HCT116 (cell line): ENCODE results near the gene PLD1. TPM values are rescaled to one million over a fixed set of nuclear protein-coding genes. Genes with fewer than 3 reads are reported as not detected.

Experiments used
- ATAC-seq: fragments of 200-7000 bp; cut with Tn5 transposase; 2 replicates; pipeline ENCODE4 v1.9.1; 2020; ENCODE audit warnings: mild to moderate bottlenecking, moderate library complexity
- BruUV-seq: library from RNA; stranded (reverse); fragments of 400-500 nt; replicated peaks from 2 replicates; lab custom pipeline; 2021; lab: Mats Ljungman, UMichigan
- CTCF ChIA-PET: fragments of 300-600 bp; sonication (Branson Sonifier 250); formaldehyde crosslinking; loops from one replicate; lab custom pipeline; 2021; ENCODE audit warnings: antibody characterized with exemption; lab: Charles Lee
- POLR2A ChIA-PET: fragments of 300-600, 350-600 bp; sonication (Branson Sonifier 250); formaldehyde crosslinking; loops from one replicate; lab custom pipeline; 2021; ENCODE audit warnings: antibody characterized with exemption; lab: Charles Lee
- RAD21 ChIA-PET, 2 experiments: fragments of 300-600 bp; sonication (Branson Sonifier 250); formaldehyde crosslinking; loops; one replicate each; lab custom pipeline; 2023; ENCODE audit warnings: low total read pairs in 2 of 2; ENCODE audit not compliant: uncharacterized antibody in 2 of 2, unreplicated experiment in 2 of 2, low non-redundant PET in 1 of 2; lab: Charles Lee
- DNase-seq: peaks from one replicate; pipeline ENCODE4 v3.0.0-alpha.2; 2010; ENCODE audit warnings: low read depth, low spot score
- H2AFZ ChIP-seq: fragments of 200-600 bp; shearing (Covaris generic), sonication (generic); 2 replicates; pipeline ENCODE4 v1.6.1; 2017; ENCODE audit warnings: low read depth, mixed run types, mixed read lengths, antibody characterized with exemption, low read length; ENCODE audit not compliant: poor library complexity, severe bottlenecking
- H3K27ac ChIP-seq: 2 replicates; pipeline ENCODE4 v1.5.1; 2012; ENCODE audit warnings: low read depth, low read length
- H3K27me3 ChIP-seq: fragments of 200-600 bp; sonication (generic); 2 replicates; pipeline ENCODE4 v1.6.1; 2016; ENCODE audit warnings: mixed run types, low read length, mixed read lengths; ENCODE audit not compliant: insufficient read depth
- H3K36me3 ChIP-seq, 2 experiments: fragments of 200-500 bp in 1 of 2; fragments of 200-600 bp in 1 of 2; sonication (Bioruptor generic) in 1 of 2; sonication (generic) in 1 of 2; 2 replicates each; pipeline versions ENCODE4 v1.5.1 to v1.6.1; 2014 to 2016; ENCODE audit warnings: low read length in 2 of 2, inconsistent platforms in 1 of 2, mixed read lengths in 1 of 2, mixed run types in 1 of 2; ENCODE audit not compliant: insufficient read depth in 2 of 2, control insufficient read depth in 1 of 2
- H3K4me1 ChIP-seq, 2 experiments: fragments of 200-600 bp in 1 of 2; sonication (generic) in 1 of 2; 2 replicates each; pipeline versions ENCODE4 v1.5.1 to v1.6.1; 2012 to 2017; ENCODE audit warnings: low read length in 2 of 2, inconsistent platforms in 1 of 2, mild to moderate bottlenecking in 1 of 2, mixed read lengths in 1 of 2, mixed run types in 1 of 2, moderate library complexity in 1 of 2; ENCODE audit not compliant: insufficient read depth in 2 of 2, control insufficient read depth in 1 of 2
- H3K4me2 ChIP-seq: fragments of 200-600 bp; sonication (generic); 2 replicates; pipeline ENCODE4 v1.6.1; 2017; ENCODE audit warnings: mixed run types, low read length, mixed read lengths
- H3K4me3 ChIP-seq, 2 experiments: fragments of 200-600 bp in 1 of 2; sonication (generic) in 1 of 2; replicated peaks in 1 of 2; 2 replicates each; pipeline ENCODE4 v1.5.1; 2011 to 2016; ENCODE audit warnings: low read length in 2 of 2, control low read depth in 1 of 2, low read depth in 1 of 2, mild to moderate bottlenecking in 1 of 2, mixed read lengths in 1 of 2, mixed run types in 1 of 2
- H3K79me2 ChIP-seq: fragments of 200-600 bp; sonication (generic); 2 replicates; pipeline ENCODE4 v1.6.1; 2017; ENCODE audit warnings: mild to moderate bottlenecking, mixed run types, low read length, moderate library complexity, mixed read lengths; ENCODE audit not compliant: insufficient read depth
- H3K9ac ChIP-seq: fragments of 200-600 bp; sonication (generic); 2 replicates; pipeline ENCODE4 v1.6.1; 2016; ENCODE audit warnings: low read length, mixed read lengths
- H3K9me2 ChIP-seq: fragments of 200-600 bp; sonication (generic), shearing (Covaris generic); 2 replicates; pipeline ENCODE4 v1.6.1; 2017; ENCODE audit warnings: mixed run types, mild to moderate bottlenecking, moderate library complexity; ENCODE audit not compliant: insufficient read depth
- H3K9me3 ChIP-seq, 2 experiments: fragments of 200-500 bp in 1 of 2; fragments of 200-600 bp in 1 of 2; sonication (Bioruptor generic) in 1 of 2; sonication (generic) in 1 of 2; 2 replicates each; pipeline ENCODE4 v1.6.1; 2014 to 2017; ENCODE audit warnings: low read length in 2 of 2, mixed read lengths in 2 of 2, inconsistent platforms in 1 of 2, low read depth in 1 of 2, mild to moderate bottlenecking in 1 of 2, mixed run types in 1 of 2, moderate library complexity in 1 of 2; ENCODE audit not compliant: control insufficient read depth in 1 of 2, insufficient read depth in 1 of 2
- H4K20me1 ChIP-seq: fragments of 200-600 bp; sonication (generic), shearing (Covaris generic); 2 replicates; pipeline ENCODE4 v1.6.1; 2017; ENCODE audit warnings: mixed run types, mild to moderate bottlenecking, moderate library complexity; ENCODE audit not compliant: insufficient read depth
- CEBPB ChIP-seq: IDR thresholded peaks from 2 replicates; pipeline ENCODE4 v1.6.1; 2012; ENCODE audit warnings: low read depth
- EZH2 ChIP-seq: fragments of 200-600 bp; sonication (generic); IDR thresholded peaks from 2 replicates; pipeline ENCODE4 v1.6.1; 2017; ENCODE audit warnings: antibody characterized with exemption, mixed run types
- RAD21 ChIP-seq: IDR thresholded peaks from 2 replicates; pipeline ENCODE4 v1.6.1; 2012; ENCODE audit warnings: low read depth, mild to moderate bottlenecking
- TCF7L2 ChIP-seq: IDR thresholded peaks from 2 replicates; pipeline ENCODE4 v1.7.0; 2011; ENCODE audit warnings: borderline replicate concordance, inconsistent platforms; ENCODE audit not compliant: insufficient read depth, insufficient read length; ENCODE audit errors: extremely low read depth
- intact Hi-C: fragments of 100-400 bp; cut with micrococcal nuclease; formaldehyde crosslinking; loops from 2 replicates; pipeline ENCODE4 v1.10.0; 2022
- total RNA-seq: library from RNA; stranded (reverse); gene quantifications from one replicate; pipeline ENCODE4 v1.2.1, GENCODE V29; 2021; ENCODE audit not compliant: unreplicated experiment
- TF ChIP-seq, protein P1 (sequence below), 3 experiments: fragments of 200-600 bp in 1 of 3; sonication (generic) in 1 of 3; IDR thresholded peaks in 2 of 3; conservative IDR thresholded peaks in 1 of 3; 2 replicates each; pipeline ENCODE4 v1.5.1; 2012 to 2017; ENCODE audit warnings: low read depth in 2 of 3, low read length in 2 of 3, antibody characterized with exemption in 1 of 3, borderline replicate concordance in 1 of 3, control low read depth in 1 of 3, mild to moderate bottlenecking in 1 of 3, mixed read lengths in 1 of 3, mixed run types in 1 of 3, moderate library complexity in 1 of 3; ENCODE audit not compliant: insufficient read depth in 1 of 3

The PLD1 gene
- total RNA-seq, 1 experiment from 2014 or later: 8.4 TPM

DNA sequence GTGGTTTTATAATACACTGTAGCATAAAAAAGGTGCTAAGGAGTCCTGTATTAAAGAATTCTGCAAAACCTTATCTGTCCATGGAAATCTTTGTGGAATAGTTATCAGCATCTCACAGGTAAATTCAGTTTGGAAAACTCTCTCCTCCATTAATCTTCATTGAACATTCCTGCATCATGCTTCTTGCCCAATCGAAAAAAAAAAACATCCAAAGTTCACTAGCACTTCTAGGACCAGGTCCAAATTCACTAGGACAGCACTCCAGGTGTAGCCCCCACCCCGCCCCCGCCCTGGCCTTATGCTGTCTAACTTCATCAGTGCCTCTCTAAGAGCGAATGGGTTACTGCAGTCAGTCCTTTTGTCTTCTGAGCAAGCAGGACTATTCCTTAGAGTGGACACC, 138.6 kb downstream of the PLD1 start:
- CTCF ChIA-PET: no interaction called here
- RAD21 ChIA-PET: no interaction called here
- POLR2A ChIA-PET: no interaction called here

DNA sequence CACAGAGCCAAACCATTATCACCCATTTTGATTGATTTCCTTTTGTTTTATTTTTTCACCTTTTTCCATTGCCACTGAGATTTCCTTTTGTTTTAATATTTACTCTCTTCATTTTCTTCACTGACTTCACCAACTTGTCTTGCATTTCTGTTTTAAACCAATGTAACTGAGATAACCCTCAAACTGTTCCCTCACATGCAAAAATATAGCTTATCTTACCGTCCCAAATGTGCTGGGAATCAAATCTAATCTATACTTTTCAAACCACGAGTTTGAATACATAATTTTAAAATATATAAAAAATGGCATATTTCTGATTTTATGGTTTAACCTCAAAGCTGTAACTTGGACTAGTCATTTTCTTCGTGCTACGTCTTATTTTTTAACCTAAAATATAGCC, 143.8 kb downstream of the PLD1 start:
- ChIA-PET CTCF (no interaction called here), RAD21 (no interaction called here), POLR2A (no interaction called here)
- no peaks in the 10 kb centered on the region for H3K79me2 ChIP-seq
- no peaks in the 10 kb centered on the region for H4K20me1 ChIP-seq
- DNase-seq: no peak
- H3K9me3 ChIP-seq: no peaks in the 10 kb centered on the region
- no peak overlapping the region for H3K9ac ChIP-seq
- H3K9me2 ChIP-seq: no peaks in the 10 kb centered on the region
- H3K36me3 ChIP-seq: no peaks in the 10 kb centered on the region
- no peak overlapping the region for H3K4me3 ChIP-seq
- H3K27ac ChIP-seq: no peak overlapping the region
- no peak overlapping the region for H3K4me2 ChIP-seq
- no peaks in the 10 kb centered on the region for H3K4me1 ChIP-seq
- no peak for TF ChIP-seq TCF7L2
- TF ChIP-seq, protein P1, sequence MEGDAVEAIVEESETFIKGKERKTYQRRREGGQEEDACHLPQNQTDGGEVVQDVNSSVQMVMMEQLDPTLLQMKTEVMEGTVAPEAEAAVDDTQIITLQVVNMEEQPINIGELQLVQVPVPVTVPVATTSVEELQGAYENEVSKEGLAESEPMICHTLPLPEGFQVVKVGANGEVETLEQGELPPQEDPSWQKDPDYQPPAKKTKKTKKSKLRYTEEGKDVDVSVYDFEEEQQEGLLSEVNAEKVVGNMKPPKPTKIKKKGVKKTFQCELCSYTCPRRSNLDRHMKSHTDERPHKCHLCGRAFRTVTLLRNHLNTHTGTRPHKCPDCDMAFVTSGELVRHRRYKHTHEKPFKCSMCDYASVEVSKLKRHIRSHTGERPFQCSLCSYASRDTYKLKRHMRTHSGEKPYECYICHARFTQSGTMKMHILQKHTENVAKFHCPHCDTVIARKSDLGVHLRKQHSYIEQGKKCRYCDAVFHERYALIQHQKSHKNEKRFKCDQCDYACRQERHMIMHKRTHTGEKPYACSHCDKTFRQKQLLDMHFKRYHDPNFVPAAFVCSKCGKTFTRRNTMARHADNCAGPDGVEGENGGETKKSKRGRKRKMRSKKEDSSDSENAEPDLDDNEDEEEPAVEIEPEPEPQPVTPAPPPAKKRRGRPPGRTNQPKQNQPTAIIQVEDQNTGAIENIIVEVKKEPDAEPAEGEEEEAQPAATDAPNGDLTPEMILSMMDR (IDR thresholded peaks at IDR 0.05 in 2 of 3, conservative IDR thresholded peaks at IDR 0.05 in 1 of 3; ENCODE audit: borderline replicate concordance in 1 of 3, insufficient read depth in 1 of 3, low read depth in 2 of 3, low read length in 2 of 3): no peak
- TF ChIP-seq, all 23 proteins: peak for 0
- H3K27me3 ChIP-seq: no peaks in the 10 kb centered on the region
- intact Hi-C loops: no loop called here
- BruUV-seq: no TSS peak
- no peak overlapping the region for H2AFZ ChIP-seq
- ATAC-seq: no peak

More for the DNA sequence above, 138.6 kb downstream of the PLD1 start:
- Histone ChIP-seq H3K36me3 (no peaks in the 10 kb centered on the region), H2AFZ (no peak overlapping the region), H3K27ac (no peak overlapping the region), H3K9me2 (no peaks in the 10 kb centered on the region), H3K4me2 (no peak overlapping the region), H3K9ac (no peak overlapping the region), H3K27me3 (no peaks in the 10 kb centered on the region), H3K79me2 (no peaks in the 10 kb centered on the region), H3K9me3 (no peaks in the 10 kb centered on the region), H3K4me3 (no peak overlapping the region), H4K20me1 (no peaks in the 10 kb centered on the region), H3K4me1 (no peaks in the 10 kb centered on the region)
- ATAC-seq: no peak
- no peak for TF ChIP-seq RAD21
- TF ChIP-seq CEBPB: no peak
- TF ChIP-seq EZH2: no peak
- no peak for DNase-seq
- BruUV-seq: no TSS peak
- intact Hi-C loops: no loop called here
